Measurements from ENCODE around the gene FGF19.

Gene FGF19

DNA sequence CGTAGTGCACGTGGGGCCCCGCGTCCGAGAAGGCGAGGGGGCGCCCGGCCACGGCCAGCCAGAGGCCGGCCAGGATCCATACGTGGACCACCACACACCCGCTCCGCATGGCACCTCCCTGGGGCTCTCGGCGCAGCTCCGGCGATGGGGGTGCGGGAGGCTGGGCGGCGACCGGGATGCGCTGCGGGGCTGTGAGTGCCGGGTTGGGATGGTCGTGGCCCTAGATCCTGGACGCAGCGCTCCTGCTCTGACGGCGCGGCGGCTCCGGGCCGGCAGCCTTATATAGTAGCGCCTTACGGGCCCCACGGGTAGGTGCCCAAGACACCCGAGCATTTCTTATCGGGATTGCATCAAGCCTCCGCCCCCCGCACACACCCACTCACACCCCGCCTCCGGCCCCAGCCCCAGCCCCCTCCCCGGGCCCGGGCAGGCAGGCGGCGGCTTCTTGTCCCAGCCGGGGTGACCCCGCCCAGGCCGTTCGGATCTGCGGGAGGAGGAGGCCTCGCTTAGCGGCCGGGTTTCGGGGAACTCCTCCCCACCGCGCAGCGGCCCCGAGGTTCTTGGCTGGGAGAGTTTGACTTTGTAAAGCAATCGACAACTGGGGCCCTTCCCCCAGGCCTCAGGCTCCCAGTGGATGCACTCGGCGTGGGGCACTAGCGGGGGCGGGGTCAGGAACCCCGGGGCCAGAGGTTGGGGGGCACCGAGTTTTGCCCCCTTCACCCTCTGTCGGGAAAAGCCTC, at the start of gene FGF19:
Gene FGF19 (minus strand): TSS at position 255 of the 740 bp plus-strand sequence. CDS start 146 bp downstream, at position 109.
- no peak for DNase-seq (ENCODE audit: low read depth in 2 of 2)

DNA sequence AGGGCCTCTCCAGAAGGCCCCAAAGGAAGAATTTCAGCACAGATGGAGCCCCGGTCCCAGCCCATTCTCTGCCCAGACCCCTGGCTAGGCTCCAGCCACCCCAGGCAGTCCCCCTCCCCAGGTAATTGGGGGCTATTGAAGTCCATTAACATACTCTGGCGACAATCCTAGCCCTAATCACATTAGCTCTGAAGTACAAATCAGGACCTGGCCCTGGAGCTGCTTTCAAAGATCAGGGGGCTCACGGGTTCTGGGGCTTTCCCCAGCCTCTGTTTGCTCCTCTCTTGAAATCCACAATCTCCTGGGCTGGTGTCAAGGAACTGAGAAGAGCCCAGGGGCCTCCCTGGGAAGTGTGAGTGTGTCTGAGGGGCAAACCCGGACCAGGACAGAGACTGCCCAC, 49.1 kb upstream of the FGF19 start:
- DNase-seq (ENCODE audit: low read depth in 2 of 2), result no peak

- DNase-seq (ENCODE audit: low read depth in 2 of 2), result no peak
Observed at GRCh38 chr11:69750875-69751597, 47.2 kb upstream of the FGF19 start.

DNA sequence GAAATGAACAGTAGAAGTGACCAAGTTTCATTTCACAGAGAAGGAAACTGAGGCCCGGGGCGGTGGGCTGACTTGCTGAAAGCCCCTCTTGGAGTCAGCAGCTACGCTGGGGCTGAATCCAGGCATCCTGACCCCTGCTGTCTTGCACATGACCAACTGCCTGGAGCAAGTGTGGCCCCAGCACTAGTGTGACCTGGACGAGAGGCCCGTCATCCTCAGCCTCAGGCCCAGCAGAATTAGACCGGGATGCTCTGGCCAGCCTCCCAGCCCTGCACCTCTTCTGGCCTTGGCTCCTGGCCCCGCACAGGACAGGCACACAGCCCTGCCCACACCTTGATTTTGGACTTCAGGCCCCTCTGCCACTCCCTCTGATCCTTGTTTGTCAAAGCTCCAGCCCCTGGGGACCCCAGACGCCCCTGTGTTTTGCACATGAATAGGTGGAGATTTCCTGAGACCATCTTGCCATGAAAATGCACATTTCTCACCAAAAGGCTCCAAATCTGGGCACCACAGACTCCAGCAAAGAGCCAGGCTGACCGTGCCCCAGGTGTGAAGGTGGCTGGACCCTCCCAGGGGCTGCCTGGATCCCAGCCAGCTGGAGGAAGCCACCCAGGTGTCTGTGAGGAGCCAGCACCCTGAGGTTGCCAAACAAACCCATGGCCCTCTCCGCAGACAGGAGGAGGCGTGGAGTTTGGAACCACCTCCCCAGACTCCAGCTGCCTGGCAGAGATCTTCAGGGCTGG, 46.5 kb upstream of the FGF19 start:
- no peak for DNase-seq (ENCODE audit: low read depth in 2 of 2)

GRCh38 chr11:69748637-69749036, 44.8 kb upstream of the FGF19 start:
- DNase-seq (ENCODE audit: low read depth in 2 of 2), result no peak

DNA sequence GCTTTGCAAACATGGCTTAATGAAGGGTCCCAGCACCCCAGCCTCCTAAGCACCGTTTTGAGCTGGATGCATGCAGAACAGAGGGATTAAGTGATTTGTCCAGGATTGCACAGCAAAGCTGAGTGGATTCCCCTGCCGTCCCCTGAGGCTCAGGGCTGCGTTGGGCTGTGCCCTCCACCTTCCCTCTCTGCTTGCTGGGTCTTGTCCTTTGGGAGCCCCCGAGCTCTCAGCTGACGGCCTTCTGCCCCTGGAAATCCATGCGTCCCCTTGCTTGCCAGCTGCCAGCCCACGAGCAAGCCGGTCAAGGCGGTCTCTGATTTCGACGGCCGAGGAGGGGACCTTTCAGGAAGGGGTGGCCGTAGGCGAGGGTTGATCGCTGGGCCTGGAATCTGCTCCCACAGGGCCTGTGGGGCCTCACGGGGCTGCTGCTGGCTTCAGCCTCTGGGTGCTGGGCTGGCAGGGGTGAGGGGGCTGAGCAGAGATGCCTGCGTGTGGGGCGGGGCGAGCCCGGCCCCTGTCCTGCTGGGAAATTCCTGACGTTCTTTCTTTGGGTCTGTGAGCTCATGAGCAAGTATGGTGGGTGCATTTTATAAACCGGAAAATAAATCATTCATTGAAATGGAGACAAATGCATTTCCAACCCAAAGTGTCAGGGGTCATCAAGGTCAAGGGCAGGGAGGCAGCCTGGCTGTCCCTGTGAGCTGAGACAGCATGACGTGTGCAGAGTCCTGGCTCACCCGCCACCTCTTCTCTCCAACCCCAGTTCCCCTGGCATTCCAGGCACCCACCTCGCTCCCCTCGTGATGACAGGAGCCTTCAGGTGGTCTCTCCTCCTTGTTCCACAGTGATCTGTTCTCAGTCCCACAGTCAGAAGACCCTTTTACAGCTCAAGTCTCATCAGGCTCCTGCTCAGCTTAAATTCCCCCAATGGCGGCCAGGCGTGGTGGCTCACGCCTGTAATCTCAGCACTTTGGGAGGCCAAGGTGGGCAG, 43.2 kb upstream of the FGF19 start:
- DNase-seq (ENCODE audit: low read depth in 2 of 2), result no peak

DNA sequence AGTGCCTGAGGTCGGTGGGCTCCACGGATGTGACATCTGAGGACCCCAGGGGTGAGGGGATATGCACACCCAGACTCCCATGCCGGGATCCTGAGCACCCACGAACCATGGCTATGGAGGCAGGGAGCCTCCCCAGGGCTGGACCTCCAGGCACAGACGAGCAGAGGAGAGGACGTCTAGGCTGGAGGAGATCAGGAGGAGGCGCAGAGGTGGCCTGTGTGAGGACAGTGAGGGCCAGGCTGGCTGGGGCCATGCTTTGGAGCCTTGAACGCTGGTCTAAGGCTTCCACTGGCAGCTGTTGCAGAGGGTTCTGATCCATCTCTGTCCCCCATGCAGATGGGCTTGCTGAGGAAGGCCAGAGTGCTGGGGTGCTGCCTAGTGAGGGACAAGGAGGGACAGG, 42.3 kb upstream of the FGF19 start:
- DNase-seq (ENCODE audit: low read depth in 2 of 2), result no peak

- no peak for DNase-seq (ENCODE audit: low read depth in 2 of 2)
Observed at GRCh38 chr11:69745201-69745600, 41.4 kb upstream of the FGF19 start.

DNA sequence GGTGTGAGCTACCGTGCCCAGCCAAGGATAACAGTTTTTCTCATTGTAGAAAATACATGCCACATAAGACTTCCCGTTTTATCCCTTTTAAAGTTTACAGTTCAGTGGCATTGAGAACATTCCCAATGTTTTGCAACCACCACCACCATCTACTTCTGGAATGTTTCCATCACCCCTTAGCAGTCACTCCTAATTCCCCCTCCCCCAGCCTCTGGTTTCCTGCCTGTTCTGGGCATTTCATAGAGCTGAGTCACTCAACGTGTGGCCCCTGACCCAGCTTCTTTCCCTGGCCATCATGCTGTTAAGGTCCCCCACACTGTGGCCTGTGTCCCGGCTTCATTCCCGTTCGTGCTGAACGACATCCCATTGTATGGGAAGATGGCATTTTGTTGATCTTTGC, 40.6 kb upstream of the FGF19 start:
- no peak for DNase-seq (ENCODE audit: low read depth in 2 of 2)

DNA sequence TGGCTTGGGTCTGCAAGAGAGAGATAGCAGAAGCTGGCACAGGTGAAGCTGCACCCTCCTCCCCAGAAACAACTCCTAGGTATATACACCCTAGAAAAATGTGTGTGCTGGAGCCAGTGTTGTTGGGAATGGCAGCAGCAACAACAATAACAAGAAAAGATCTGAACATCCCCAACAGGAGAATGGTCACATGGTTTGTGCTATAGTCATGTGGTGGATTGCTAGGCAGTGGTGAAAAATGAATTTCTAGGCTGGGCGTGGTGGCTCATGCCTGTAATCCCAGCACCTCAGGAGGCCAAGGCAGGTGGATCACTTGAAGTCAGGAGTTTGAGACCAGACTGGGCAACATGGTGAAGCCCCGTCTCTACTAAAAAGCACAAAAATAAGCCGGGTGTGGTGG, 31.0 kb upstream of the FGF19 start:
- DNase-seq (ENCODE audit: low read depth in 2 of 2), result no peak

GRCh38 chr11:69734367-69734766, 30.5 kb upstream of the FGF19 start:
- DNase-seq (ENCODE audit: low read depth in 2 of 2), result no peak

GRCh38 chr11:69732910-69733309, 29.1 kb upstream of the FGF19 start:
- DNase-seq (ENCODE audit: low read depth in 2 of 2), result no peak

GRCh38 chr11:69731110-69731509, 27.3 kb upstream of the FGF19 start:
- no peak for DNase-seq (ENCODE audit: low read depth in 2 of 2)

- no peak for DNase-seq (ENCODE audit: low read depth in 2 of 2)
Observed at GRCh38 chr11:69730500-69730899, 26.7 kb upstream of the FGF19 start.

GRCh38 chr11:69729252-69729651, 25.4 kb upstream of the FGF19 start:
- DNase-seq (ENCODE audit: low read depth in 2 of 2), result no peak

DNA sequence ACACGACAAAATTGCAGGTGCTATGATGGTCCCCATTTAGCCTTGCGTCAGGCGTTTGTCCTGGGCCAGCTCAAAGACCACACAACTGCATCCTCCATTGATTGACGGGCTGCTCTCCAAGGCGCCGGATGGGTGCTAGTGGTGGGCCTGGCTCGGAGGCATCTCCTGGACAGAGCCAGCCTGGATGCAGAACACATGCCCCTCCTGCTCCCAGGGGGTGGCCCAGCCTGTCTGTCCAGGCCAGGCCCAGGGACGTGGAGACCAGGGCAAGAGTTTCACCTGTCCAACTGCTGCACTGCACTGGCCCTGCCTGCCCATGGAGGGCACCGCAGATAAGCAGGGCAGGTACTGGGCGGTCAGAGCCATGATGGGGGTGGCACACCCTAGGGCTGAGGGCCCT, 23.4 kb upstream of the FGF19 start:
- DNase-seq (ENCODE audit: low read depth in 2 of 2), result no peak

- no peak for DNase-seq (ENCODE audit: low read depth in 2 of 2)
Observed at GRCh38 chr11:69726481-69726880, 22.7 kb upstream of the FGF19 start.

- DNase-seq (ENCODE audit: low read depth in 2 of 2), result no peak
Observed at GRCh38 chr11:69726019-69726418, 22.2 kb upstream of the FGF19 start.

DNA sequence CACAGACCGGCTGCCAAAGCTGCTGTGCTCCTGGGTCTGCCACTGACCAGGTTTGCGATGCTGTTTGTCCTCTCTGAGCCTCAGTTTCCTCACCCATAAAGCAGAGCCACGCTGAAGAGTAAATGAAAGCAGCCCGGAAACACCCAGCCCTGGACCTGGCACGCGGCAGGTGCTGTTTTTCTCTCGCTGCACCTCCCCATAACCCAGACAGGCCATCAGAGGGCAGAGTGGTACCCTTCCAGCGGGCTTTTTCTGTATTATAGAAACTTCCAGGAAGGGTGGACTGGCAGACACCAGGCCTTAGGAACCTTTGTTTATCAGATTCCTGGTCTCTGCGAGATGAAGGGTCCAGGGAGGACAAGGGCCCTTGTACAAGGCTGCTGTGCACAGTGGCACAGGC, 17.9 kb upstream of the FGF19 start:
- DNase-seq (ENCODE audit: low read depth in 2 of 2), result no peak

DNA sequence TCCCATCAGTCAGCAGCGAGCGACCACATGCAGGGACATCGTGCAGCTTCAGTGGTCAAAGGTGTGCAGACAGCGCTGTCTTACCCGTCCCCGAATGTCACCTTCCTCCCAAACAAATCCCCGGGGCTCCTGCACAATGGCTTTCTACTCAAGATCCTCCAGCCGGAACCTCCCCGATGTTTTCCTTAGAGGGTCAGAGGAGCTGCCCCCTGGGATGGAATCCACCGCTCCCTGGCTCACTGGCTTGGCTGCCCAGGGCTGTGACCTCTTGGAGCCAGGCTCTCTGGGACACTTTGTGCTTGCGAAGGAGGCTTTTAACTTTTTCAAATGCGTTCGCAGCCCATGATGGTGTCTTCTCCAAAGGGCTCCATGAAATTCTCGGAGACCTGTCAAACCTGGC, 17.3 kb upstream of the FGF19 start:
- DNase-seq (ENCODE audit: low read depth in 2 of 2), result no peak

DNA sequence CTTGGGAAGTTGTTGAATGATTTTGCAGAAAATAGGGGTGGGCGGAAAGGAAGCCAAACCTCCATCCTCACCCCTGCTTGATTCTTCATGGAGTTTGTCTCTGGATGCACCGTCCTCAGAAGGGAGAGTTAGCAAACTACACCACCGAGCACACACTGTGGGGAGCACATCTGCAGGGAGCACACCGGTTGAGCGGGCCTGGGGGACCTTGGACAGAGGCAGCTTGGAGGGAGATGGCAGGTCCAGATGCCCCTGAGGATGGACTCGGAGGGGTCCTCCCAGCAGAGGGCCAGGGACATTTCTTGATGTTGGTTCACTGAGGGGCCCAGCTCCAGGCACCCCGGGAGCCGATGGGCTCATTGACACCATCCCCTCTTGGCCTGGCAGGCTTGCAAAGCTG, 15.1 kb upstream of the FGF19 start:
- no peak for DNase-seq (ENCODE audit: low read depth in 2 of 2)

DNA sequence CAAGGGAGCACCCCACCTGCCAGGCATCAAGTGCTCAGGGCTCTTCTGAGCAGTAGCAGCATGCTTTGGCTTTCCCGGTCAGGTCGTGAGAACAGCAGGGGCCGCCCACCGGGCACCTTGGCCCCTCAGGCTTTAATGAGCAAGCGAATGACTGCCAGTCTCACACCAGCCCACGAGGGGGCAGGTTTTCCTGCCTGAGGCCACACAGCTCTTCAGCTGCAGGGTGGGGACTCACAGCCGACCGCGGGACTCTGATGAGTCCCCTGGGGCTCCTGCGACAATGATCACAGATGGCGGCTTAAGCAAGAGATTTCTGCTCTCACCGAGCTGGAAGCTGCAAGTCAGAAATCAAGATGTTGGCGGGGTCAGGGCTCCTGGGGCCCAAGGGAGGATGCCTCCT, 14.3 kb upstream of the FGF19 start:
- no peak for DNase-seq (ENCODE audit: low read depth in 2 of 2)
